Right kidney (tissue), 1 donor: ENCODE results near the gene CHST9.
"Not testable (repeated sequence)": the region's sequence is repeated elsewhere in the genome, so short reads cannot be mapped to it uniquely, and the experiment has no call there.

Experiments
- DNase-seq: peaks from one replicate; pipeline ENCODE4 v3.0.0-alpha.2; 2016

The CHST9 gene

DNA sequence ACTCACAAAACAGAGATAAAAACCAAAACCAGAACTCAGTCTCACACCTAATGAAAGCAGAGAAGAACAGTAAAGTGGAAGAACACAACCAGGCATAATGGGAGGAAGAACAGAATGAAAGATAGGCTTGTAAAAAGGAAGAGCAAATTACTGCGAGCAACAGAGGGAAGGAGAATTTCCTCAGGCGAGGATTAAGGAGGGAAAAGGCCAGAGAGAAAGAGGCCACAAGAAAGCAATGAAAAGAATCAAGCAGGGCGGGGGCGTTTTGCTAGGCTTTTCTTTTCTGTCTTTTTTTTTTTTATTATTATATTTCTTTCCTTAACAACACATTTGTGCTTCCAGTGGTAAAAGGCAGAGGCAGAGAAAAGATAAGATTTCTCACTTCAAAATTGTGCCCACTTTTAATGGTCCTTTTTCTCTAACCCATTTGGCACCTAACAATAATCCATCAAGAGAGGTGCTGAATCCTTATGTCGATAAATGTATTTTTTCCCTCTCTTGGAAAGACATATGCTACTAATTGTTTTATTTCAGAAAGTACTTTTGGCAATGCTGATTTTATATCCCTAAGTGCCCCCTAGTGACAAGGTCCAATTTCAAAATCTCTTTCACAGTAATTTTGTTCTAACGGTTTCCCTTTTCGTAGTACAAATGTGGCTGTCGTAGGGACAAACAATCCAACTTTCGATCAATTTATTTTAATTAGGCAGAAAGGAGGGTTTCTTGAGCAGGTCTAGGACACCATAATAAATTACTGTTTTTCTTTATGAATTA, 180.9 kb downstream of the CHST9 start:
- DNase-seq = no peak

- DNase-seq = no peak
These were observed 185.3 kb downstream of the CHST9 start for GRCh38 chr18:26999797-27000196.

DNA sequence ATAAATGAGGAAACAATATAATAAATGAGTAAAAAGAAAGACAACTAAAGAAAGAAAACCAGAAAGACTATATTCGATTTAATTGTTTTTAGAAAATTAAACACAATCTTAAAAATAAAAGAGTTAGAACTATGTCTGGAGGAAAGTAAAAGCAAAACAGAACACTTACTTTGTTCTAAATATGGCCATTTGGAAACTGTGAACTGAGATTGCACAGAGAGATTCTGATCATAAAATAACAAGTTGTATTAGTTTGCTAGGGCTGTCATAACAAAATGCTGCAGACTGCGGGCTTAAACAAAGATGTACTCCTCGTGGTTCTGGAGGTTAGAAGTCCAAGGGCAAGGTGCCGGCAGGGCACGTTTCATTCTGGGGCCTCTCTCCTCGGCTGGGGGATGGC, 191.5 kb downstream of the CHST9 start:
- DNase-seq = no peak

GRCh38 chr18:26992926-26993325, 192.2 kb downstream of the CHST9 start:
- DNase-seq = no peak

- DNase-seq = no peak
These were observed 195.3 kb downstream of the CHST9 start for GRCh38 chr18:26989842-26990241.

- DNase-seq = no peak
These were observed 203.6 kb downstream of the CHST9 start for GRCh38 chr18:26981360-26982082.

- no peak for DNase-seq
These were observed 206.2 kb downstream of the CHST9 start for GRCh38 chr18:26978812-26979341.

GRCh38 chr18:26977781-26978180, 207.3 kb downstream of the CHST9 start:
- no peak for DNase-seq

DNA sequence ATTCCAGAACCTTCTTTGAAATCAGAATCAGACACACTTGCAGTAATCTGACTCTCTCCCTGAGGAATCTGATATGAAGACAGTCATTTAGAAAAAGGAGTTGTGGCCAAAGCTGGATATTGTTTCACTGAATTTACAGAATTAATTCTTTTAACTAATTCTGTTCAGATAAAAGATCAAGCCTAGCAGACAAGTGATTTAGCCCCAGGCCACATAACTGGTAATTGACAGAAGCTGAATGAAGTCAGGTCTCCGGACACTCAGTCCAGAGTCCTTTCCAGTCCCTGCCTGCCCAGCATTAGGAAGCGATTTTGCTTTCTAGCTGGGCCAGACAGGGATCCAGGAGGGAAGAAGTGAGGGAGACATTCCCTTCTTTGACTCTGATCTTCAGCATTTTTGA, 208.9 kb downstream of the CHST9 start:
- DNase-seq = no peak

DNA sequence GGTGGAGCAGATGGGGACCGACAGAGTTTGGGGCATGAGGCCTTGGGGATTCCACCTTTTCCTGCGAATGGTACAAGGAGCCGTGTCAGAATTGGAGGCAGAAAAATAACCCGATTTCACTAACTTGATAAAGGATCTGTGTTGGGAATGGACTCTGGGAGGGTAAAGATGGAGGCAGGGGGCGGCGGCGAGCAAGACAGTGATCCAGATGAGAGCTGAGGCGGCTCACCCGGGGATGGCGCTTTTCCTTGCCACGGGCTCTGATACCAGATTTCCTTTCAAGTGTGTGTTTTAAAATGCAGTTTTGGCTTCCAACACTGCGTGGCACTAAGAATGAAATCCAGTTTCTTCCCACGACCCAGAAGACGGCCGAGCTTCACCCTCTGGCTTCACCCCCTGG, 212.6 kb downstream of the CHST9 start:
- DNase-seq = not testable (repeated sequence)

DNA sequence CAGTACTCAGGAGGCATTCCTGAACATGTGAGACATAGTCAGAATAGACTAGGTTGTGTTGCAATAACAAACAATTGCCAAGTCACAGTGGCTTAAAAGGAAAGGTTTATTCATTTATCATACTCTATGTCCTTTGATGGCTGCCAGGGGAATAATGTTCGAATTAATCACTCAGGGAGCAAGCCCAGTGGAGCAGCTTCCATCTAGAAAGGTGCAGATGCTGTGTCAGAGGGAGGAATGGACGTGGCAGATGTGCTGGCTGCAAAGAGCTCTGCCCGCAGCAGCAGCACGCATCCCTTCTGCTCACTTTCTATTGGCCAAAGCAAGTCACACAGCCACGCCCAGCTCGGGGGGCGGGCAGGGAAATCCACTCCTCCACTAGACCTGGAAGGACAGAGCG, 213.7 kb downstream of the CHST9 start:
- DNase-seq = no peak

GRCh38 chr18:26970637-26971036, 214.5 kb downstream of the CHST9 start:
- no peak for DNase-seq

- no peak for DNase-seq
These were observed 219.9 kb downstream of the CHST9 start for GRCh38 chr18:26965206-26965605.

GRCh38 chr18:26963292-26963691, 221.8 kb downstream of the CHST9 start:
- DNase-seq = no peak

DNA sequence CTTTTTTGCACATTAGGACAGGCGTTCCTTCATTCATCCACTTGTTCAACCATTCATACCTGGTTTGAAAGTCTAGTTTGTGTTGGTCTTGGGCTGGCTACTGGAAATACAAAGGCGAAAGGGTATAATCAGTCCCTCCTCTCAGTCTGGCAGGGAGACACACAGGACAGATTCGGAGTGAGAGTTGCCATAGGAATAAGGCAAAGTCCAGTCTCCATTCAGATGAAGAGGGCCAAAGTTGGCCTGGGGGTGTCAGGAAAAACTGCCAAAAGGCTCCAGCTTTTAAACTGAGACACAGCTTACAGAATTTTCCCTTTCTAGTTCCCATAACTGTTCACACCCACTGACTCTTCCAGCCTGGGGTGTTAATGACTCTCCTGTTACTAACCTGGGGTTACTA, 223.3 kb downstream of the CHST9 start:
- DNase-seq = no peak

GRCh38 chr18:26960911-26961310, 224.2 kb downstream of the CHST9 start:
- DNase-seq = no peak

DNA sequence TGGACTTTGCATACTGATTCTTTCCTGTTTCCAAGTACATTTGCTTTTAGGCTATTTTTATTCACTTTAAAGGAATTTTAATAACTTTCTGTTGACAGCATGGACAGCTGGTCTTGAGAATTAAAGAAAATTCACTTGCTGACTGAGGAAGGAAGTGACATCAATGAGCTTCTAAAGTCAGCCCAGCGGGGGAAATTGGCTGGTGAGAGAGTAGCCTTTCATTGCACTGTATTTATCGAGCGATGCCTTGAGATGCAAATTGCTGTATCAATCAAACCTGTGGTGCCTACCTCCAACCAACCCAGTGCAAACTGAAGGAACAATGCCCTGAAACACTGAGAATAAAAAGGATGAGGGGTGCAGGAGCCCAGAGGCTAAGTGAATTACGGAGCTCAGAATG, 228.2 kb downstream of the CHST9 start:
- no peak for DNase-seq

DNA sequence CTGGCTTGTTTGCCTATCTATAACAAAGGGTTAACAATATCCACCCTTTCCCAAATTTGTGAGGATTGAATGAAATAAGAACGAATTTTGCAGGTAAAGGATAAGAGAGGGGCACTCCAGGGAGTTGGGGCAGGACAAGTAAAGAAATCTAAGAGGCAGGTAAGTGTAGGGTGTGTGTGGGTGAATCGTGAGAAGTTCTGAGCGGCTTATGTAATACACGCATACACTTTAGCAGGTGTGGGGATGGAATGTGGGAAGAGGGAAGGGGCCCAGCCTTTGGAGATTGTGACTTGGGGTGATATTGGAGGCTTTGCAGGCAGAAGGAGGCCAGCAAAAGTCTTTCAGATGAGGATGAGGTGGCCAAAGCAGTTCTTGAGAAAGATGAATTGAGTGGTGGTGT, 236.4 kb downstream of the CHST9 start:
- DNase-seq = no peak

DNA sequence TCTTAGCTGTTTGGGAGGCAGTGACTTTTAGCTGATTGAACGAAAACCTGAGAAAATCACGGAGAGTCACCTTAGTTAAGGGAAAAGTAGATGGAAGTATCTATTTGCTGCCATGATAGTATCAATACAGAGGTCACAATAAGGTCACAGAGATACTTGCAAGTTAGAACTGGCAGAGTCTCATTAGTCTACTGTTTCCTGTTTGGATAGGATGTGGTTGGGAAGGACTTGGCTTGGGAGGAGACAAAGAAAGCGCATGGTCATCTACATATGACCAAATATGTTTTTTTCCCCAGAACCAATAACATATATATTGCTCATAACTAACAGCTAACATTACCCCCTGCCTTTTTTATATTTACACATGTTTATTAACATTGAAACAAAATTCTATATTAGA, 241.2 kb downstream of the CHST9 start:
- no peak for DNase-seq

DNA sequence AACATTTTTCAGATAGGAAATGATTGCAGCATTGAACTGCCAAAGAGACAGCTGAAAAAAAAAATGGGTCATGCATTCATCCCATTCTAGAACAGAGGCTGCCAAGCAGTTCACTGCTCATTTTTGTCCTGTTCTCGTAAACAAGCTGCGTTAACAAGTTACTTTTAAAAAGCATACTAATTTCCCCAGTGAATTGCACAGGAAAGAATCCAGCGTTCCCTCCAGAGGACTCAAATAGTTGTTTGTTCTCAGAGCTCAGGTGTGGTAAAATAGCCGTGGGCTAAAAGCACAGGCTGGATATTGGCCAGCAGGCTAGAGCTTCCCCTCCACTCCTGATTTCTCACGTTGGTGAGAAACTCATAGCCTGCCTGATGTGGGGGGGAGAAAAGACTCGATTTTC, 243.5 kb downstream of the CHST9 start:
- no peak for DNase-seq

DNA sequence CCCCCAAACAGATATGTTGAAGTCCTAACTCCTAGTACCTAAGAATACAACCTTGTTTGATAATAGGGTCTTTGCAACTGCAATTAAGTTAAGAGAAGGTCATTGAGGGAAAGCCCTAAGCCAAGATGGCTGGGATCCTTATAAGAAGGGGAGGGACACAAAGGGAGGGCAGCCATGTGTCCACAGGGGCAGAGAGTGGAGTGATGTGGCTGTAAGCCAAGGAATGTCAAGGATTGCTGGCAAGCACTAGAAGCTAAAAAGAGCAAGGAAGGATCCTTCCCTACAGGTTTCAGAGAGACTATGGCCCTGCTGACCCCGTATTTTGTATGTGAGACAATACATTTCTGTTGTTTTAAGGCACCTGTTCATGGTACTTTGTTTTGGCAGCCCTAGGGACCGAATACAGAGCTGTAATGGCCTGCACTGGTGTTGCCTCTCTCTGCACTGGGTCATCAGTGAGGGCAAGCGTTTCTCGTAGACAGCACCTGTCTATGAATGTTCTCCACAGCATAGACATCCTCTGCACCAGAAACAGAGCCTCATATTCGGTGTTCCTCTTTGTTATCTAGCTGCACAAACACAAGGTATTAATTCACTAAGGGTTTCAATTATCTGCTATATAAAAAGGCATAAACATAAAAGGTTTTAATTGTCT, 244.2 kb downstream of the CHST9 start:
- no peak for DNase-seq

GRCh38 chr18:26931659-26932058, 253.4 kb downstream of the CHST9 start:
- DNase-seq = no peak

- DNase-seq = no peak
These were observed 254.5 kb downstream of the CHST9 start for GRCh38 chr18:26930630-26931029.
